GM18508 (cell line): ENCODE results near the gene RIC1.
"Not testable (repeated sequence)": the region's sequence is repeated elsewhere in the genome, so short reads cannot be mapped to it uniquely, and the experiment has no call there.

Experiments used
- ATAC-seq: cut with Tn5 transposase; IDR thresholded peaks from one replicate; pipeline ENCODE4 v1.9.1; 2021; ENCODE audit warnings: moderate number of reproducible peaks; ENCODE audit not compliant: insufficient read depth, unreplicated experiment

Gene RIC1

GRCh38 chr9:5778805-5779204 is 149.9 kb downstream of the RIC1 start:
- ATAC-seq = no peak

GRCh38 chr9:5779705-5780218 is 150.9 kb downstream of the RIC1 start:
- not testable (repeated sequence) for ATAC-seq

GRCh38 chr9:5783420-5783819 is 154.5 kb downstream of the RIC1 start:
- ATAC-seq = not testable (repeated sequence)

- no peak for ATAC-seq
These were observed 155.1 kb downstream of the RIC1 start for GRCh38 chr9:5783982-5784381.

- ATAC-seq = no peak
These were observed 155.8 kb downstream of the RIC1 start for GRCh38 chr9:5784526-5785315.

GRCh38 chr9:5786370-5787127 is 157.6 kb downstream of the RIC1 start:
- ATAC-seq = no peak

GRCh38 chr9:5787220-5787619 is 158.3 kb downstream of the RIC1 start:
- ATAC-seq = no peak

GRCh38 chr9:5787759-5788302 is 158.9 kb downstream of the RIC1 start:
- no peak for ATAC-seq

- ATAC-seq = no peak
These were observed 160.6 kb downstream of the RIC1 start for GRCh38 chr9:5789489-5789888.

- ATAC-seq = no peak
These were observed 162.0 kb downstream of the RIC1 start for GRCh38 chr9:5790923-5791322.

GRCh38 chr9:5791870-5792269 is 163.0 kb downstream of the RIC1 start:
- ATAC-seq = no peak

GRCh38 chr9:5793812-5794211 is 164.9 kb downstream of the RIC1 start:
- ATAC-seq = no peak

- ATAC-seq = no peak
These were observed 167.4 kb downstream of the RIC1 start for GRCh38 chr9:5796298-5796697.

- no peak for ATAC-seq
These were observed 169.7 kb downstream of the RIC1 start for GRCh38 chr9:5798581-5798980.

- no peak for ATAC-seq
These were observed 170.4 kb downstream of the RIC1 start for GRCh38 chr9:5799314-5799713.

GRCh38 chr9:5800378-5800777 is 171.5 kb downstream of the RIC1 start:
- not testable (repeated sequence) for ATAC-seq

- no peak for ATAC-seq
These were observed 172.2 kb downstream of the RIC1 start for GRCh38 chr9:5800969-5801738.

- ATAC-seq = no peak
These were observed 172.8 kb downstream of the RIC1 start for GRCh38 chr9:5801739-5802113.

GRCh38 chr9:5805478-5805877 is 176.6 kb downstream of the RIC1 start:
- ATAC-seq = no peak

GRCh38 chr9:5811751-5812150 is 182.8 kb downstream of the RIC1 start:
- no peak for ATAC-seq
